ENCODE results near the gene KLC1.

Gene KLC1

DNA sequence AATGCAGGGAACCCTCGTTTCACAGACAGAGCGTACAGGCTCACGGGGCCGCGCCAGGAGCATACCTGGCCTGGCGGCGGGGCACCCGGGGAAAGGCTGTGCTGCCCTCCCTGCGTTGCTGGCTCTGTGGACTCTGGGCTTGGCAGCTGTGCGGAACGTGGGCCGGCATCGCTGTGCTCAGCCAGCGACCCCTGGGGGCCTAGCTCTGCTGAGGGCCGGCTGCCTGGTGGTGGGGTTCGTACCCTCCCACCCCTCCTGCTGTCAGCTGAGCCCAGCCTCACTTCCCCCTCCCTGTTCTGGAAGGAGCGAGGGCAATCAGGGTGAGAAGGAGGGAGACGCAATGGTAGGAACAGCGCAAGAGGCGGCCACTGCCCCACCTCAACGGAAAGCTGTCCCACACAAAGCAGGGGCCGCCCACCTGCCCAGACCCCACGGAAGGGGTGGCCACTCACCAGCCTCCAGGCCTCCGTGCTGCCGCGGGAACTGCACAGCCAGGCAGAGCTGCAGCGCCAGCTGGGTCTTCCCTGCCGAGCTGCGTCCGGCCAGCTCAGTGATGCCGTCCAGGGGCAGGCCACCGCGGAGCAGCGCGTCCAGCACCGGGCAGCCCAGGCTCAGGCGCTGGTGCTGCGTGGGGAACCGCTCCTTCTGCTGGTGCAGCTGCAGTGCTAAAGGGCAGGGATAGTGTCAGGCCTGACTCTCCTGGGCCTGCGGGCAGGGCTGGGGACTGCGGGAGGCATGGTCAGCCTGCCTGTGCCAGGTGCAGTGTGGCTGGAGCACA is 77.7 kb downstream of the KLC1 start:
- Histone ChIP-seq H2BK15ac (ENCODE audit: low read length) (no peak overlapping the region), H3K36me3 (replicated peaks in 1 of 2; ENCODE audit: control insufficient read depth in 2 of 2, insufficient read depth in 2 of 2, low read length in 2 of 2) (peaks cover 50 to 97% of the 10 kb centered on the region in 2 donors), H3K27me3 (ENCODE audit: control insufficient read depth in 3 of 3, insufficient read depth in 3 of 3, low read depth in 1 of 3, low read length in 3 of 3) (no peaks in the 10 kb centered on the region), H3K9ac (ENCODE audit: low read depth, low read length, poor library complexity) (peak overlapping the region; percentile 50), H4K8ac (ENCODE audit: low read depth, low read length) (no peak overlapping the region), H3K79me1 (ENCODE audit: low read depth, low read length) (peaks cover 12% of the 10 kb centered on the region), H3K4me1 (ENCODE audit: control insufficient read depth in 2 of 2, insufficient read depth in 1 of 2, low read depth in 1 of 2, low read length in 2 of 2) (peaks cover 6 to 29% of the 10 kb centered on the region in 2 donors), H4K91ac (ENCODE audit: low read depth, low read length, poor library complexity) (no peak overlapping the region), H3K9me3 (replicated peaks in 1 of 2; ENCODE audit: control insufficient read depth in 2 of 2, insufficient read depth in 1 of 2, low read depth in 1 of 2, low read length in 2 of 2) (no peaks in the 10 kb centered on the region), H3K4ac (ENCODE audit: low read length) (no peak overlapping the region), H3K4me3 (ENCODE audit: low read length in 2 of 2) (no peak overlapping the region), H3K4me2 (ENCODE audit: insufficient read depth, low read length, poor library complexity, severe bottlenecking) (no peak overlapping the region), H2BK120ac (ENCODE audit: low read depth, low read length) (no peak overlapping the region), H2BK12ac (ENCODE audit: low read length) (no peak overlapping the region), H3K18ac (ENCODE audit: low read length) (peak overlapping the region; percentile 28), H3K27ac (replicated peaks; ENCODE audit: low read length) (no peak overlapping the region), H2AK5ac (ENCODE audit: low read depth, low read length) (peak overlapping the region; percentile 81), H2AFZ (ENCODE audit: low read length) (no peak overlapping the region), H2BK5ac (ENCODE audit: low read length) (no peak overlapping the region), H3K23ac (ENCODE audit: low read depth, low read length, poor library complexity) (peak overlapping the region; percentile 98), H3K14ac (ENCODE audit: low read length) (no peak overlapping the region)
- no CpG with 5 or more reads among the region's 41 CpGs for WGBS, 2 donors (ENCODE audit: extremely low coverage in 2 of 2, insufficient read length in 2 of 2, insufficient replicate concordance in 1 of 2)
- DNase-seq (ENCODE audit: low spot score), result no peak

- Histone ChIP-seq H3K27ac (replicated peaks; ENCODE audit: low read length) (no peak overlapping the region), H3K27me3 (ENCODE audit: control insufficient read depth in 3 of 3, insufficient read depth in 3 of 3, low read depth in 1 of 3, low read length in 3 of 3) (no peaks in the 10 kb centered on the region), H2BK15ac (ENCODE audit: low read length) (no peak overlapping the region), H2AK5ac (ENCODE audit: low read depth, low read length) (peak overlapping the region; percentile 81), H2BK120ac (ENCODE audit: low read depth, low read length) (no peak overlapping the region), H2BK12ac (ENCODE audit: low read length) (no peak overlapping the region), H3K9ac (ENCODE audit: low read depth, low read length, poor library complexity) (peak overlapping the region; percentile 17), H3K4ac (ENCODE audit: low read length) (no peak overlapping the region), H4K91ac (ENCODE audit: low read depth, low read length, poor library complexity) (no peak overlapping the region), H3K4me1 (ENCODE audit: control insufficient read depth in 2 of 2, insufficient read depth in 1 of 2, low read depth in 1 of 2, low read length in 2 of 2) (peaks cover 6 to 27% of the 10 kb centered on the region in 2 donors), H3K36me3 (replicated peaks in 1 of 2; ENCODE audit: control insufficient read depth in 2 of 2, insufficient read depth in 2 of 2, low read length in 2 of 2) (peaks cover 45 to 97% of the 10 kb centered on the region in 2 donors), H3K14ac (ENCODE audit: low read length) (no peak overlapping the region), H3K9me3 (replicated peaks in 1 of 2; ENCODE audit: control insufficient read depth in 2 of 2, insufficient read depth in 1 of 2, low read depth in 1 of 2, low read length in 2 of 2) (no peaks in the 10 kb centered on the region), H3K18ac (ENCODE audit: low read length) (peak overlapping the region; percentile 28), H3K23ac (ENCODE audit: low read depth, low read length, poor library complexity) (peak overlapping the region; percentile 98), H3K4me3 (ENCODE audit: low read length in 2 of 2) (no peak overlapping the region), H3K79me1 (ENCODE audit: low read depth, low read length) (peaks cover 16% of the 10 kb centered on the region), H2BK5ac (ENCODE audit: low read length) (peak overlapping the region; percentile 66), H3K4me2 (ENCODE audit: insufficient read depth, low read length, poor library complexity, severe bottlenecking) (no peak overlapping the region), H4K8ac (ENCODE audit: low read depth, low read length) (no peak overlapping the region), H2AFZ (ENCODE audit: low read length) (no peak overlapping the region)
- no CpG with 5 or more reads among the region's 29 CpGs for WGBS, 2 donors (ENCODE audit: extremely low coverage in 2 of 2, insufficient read length in 2 of 2, insufficient replicate concordance in 1 of 2)
- DNase-seq (ENCODE audit: low spot score), result no peak
Measured at GRCh38 chr14:103707329-103708263, 78.6 kb downstream of the KLC1 start.

- no peak overlapping the region for H2AK5ac ChIP-seq (ENCODE audit: low read depth, low read length)
- H3K4me1 ChIP-seq (ENCODE audit: control insufficient read depth in 2 of 2, insufficient read depth in 1 of 2, low read depth in 1 of 2, low read length in 2 of 2), result peaks cover 9 to 20% of the 10 kb centered on the region in 2 donors
- H3K4me3 ChIP-seq (ENCODE audit: low read length in 2 of 2), result no peak overlapping the region
- peak overlapping the region; percentile 4 for H3K23ac ChIP-seq (ENCODE audit: low read depth, low read length, poor library complexity)
- no peak overlapping the region for H3K4ac ChIP-seq (ENCODE audit: low read length)
- peaks cover 36 to 98% of the 10 kb centered on the region in 2 donors for H3K36me3 ChIP-seq (replicated peaks in 1 of 2; ENCODE audit: control insufficient read depth in 2 of 2, insufficient read depth in 2 of 2, low read length in 2 of 2)
- H4K91ac ChIP-seq (ENCODE audit: low read depth, low read length, poor library complexity), result no peak overlapping the region
- no peak for DNase-seq (ENCODE audit: low spot score)
- H3K18ac ChIP-seq (ENCODE audit: low read length), result no peak overlapping the region
- H3K9ac ChIP-seq (ENCODE audit: low read depth, low read length, poor library complexity), result peak overlapping the region; percentile 34
- no peaks in the 10 kb centered on the region for H3K27me3 ChIP-seq (ENCODE audit: control insufficient read depth in 3 of 3, insufficient read depth in 3 of 3, low read depth in 1 of 3, low read length in 3 of 3)
- no peak overlapping the region for H2BK15ac ChIP-seq (ENCODE audit: low read length)
- no peak overlapping the region for H3K4me2 ChIP-seq (ENCODE audit: insufficient read depth, low read length, poor library complexity, severe bottlenecking)
- no peak overlapping the region for H3K27ac ChIP-seq (replicated peaks; ENCODE audit: low read length)
- H2BK12ac ChIP-seq (ENCODE audit: low read length), result no peak overlapping the region
- no peak overlapping the region for H4K8ac ChIP-seq (ENCODE audit: low read depth, low read length)
- H2AFZ ChIP-seq (ENCODE audit: low read length), result no peak overlapping the region
- peaks cover 25% of the 10 kb centered on the region for H3K79me1 ChIP-seq (ENCODE audit: low read depth, low read length)
- H2BK120ac ChIP-seq (ENCODE audit: low read depth, low read length), result peak overlapping the region; percentile 7
- H3K9me3 ChIP-seq (replicated peaks in 1 of 2; ENCODE audit: control insufficient read depth in 2 of 2, insufficient read depth in 1 of 2, low read depth in 1 of 2, low read length in 2 of 2), result no peaks in the 10 kb centered on the region
- H3K14ac ChIP-seq (ENCODE audit: low read length), result no peak overlapping the region
- whole genome bisulfite sequencing, 2 donors (ENCODE audit: extremely low coverage in 2 of 2, insufficient read length in 2 of 2, insufficient replicate concordance in 1 of 2), result no CpG with 5 or more reads among the region's 18 CpGs
- no peak overlapping the region for H2BK5ac ChIP-seq (ENCODE audit: low read length)
Measured at GRCh38 chr14:103708750-103709187, 79.8 kb downstream of the KLC1 start.

GRCh38 chr14:103709814-103710213 is 80.8 kb downstream of the KLC1 start:
- Histone ChIP-seq H2BK120ac (ENCODE audit: low read depth, low read length) (no peak overlapping the region), H3K4me2 (ENCODE audit: insufficient read depth, low read length, poor library complexity, severe bottlenecking) (no peak overlapping the region), H3K79me1 (ENCODE audit: low read depth, low read length) (peaks cover 24% of the 10 kb centered on the region), H3K4ac (ENCODE audit: low read length) (no peak overlapping the region), H2BK12ac (ENCODE audit: low read length) (no peak overlapping the region), H3K4me3 (ENCODE audit: low read length in 2 of 2) (no peak overlapping the region), H2BK15ac (ENCODE audit: low read length) (no peak overlapping the region), H2BK5ac (ENCODE audit: low read length) (no peak overlapping the region), H3K9ac (ENCODE audit: low read depth, low read length, poor library complexity) (no peak overlapping the region), H3K9me3 (replicated peaks in 1 of 2; ENCODE audit: control insufficient read depth in 2 of 2, insufficient read depth in 1 of 2, low read depth in 1 of 2, low read length in 2 of 2) (no peaks in the 10 kb centered on the region), H2AK5ac (ENCODE audit: low read depth, low read length) (no peak overlapping the region), H4K8ac (ENCODE audit: low read depth, low read length) (no peak overlapping the region), H3K36me3 (replicated peaks in 1 of 2; ENCODE audit: control insufficient read depth in 2 of 2, insufficient read depth in 2 of 2, low read length in 2 of 2) (peaks cover 31 to 92% of the 10 kb centered on the region in 2 donors), H3K18ac (ENCODE audit: low read length) (no peak overlapping the region), H3K23ac (ENCODE audit: low read depth, low read length, poor library complexity) (no peak overlapping the region), H4K91ac (ENCODE audit: low read depth, low read length, poor library complexity) (no peak overlapping the region), H3K14ac (ENCODE audit: low read length) (no peak overlapping the region), H3K27me3 (ENCODE audit: control insufficient read depth in 3 of 3, insufficient read depth in 3 of 3, low read depth in 1 of 3, low read length in 3 of 3) (no peaks in the 10 kb centered on the region), H3K27ac (replicated peaks; ENCODE audit: low read length) (no peak overlapping the region), H3K4me1 (ENCODE audit: control insufficient read depth in 2 of 2, insufficient read depth in 1 of 2, low read depth in 1 of 2, low read length in 2 of 2) (peaks cover 10 to 21% of the 10 kb centered on the region in 2 donors), H2AFZ (ENCODE audit: low read length) (no peak overlapping the region)
- no CpG with 5 or more reads among the region's 15 CpGs for WGBS, 2 donors (ENCODE audit: extremely low coverage in 2 of 2, insufficient read length in 2 of 2, insufficient replicate concordance in 1 of 2)
- no peak for DNase-seq (ENCODE audit: low spot score)

Data from neuronal stem cell (in vitro differentiated cells).